ENCODE results near the gene STAT3.

DNA sequence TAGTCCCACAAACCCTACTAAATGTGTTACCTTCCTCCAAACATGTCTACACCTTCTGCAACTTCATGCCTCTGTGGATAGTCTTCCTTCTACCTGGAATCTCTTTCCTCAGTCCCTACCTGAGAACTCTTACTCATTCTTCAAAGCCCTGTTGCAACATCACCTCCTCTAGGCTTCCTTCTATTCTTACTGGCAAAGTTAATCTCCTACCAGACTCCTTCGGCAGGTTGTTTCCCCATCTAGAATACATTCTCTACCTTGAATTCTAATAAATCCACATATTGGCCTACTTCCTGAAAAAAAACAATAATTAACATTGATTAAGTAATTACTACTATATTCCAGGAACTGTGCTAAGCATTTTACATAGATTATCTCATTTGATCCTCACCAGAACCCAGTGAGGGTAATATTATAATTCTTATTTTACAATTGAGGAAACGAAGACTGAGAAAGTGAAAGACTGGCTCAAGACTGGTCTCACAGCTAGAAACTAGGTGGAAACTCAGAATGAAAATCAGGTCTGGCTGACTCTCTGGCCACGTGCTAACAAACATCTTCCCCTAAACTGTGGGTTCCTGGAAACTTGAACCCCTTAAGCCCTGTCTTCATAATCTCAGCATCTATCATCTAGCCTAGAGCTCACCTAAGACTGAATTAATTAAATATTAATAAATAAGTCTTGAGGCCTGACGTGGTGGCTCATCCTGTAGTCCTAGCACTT, 4.6 kb upstream of the STAT3 start:
- no peak for TF ChIP-seq YY1 (IDR thresholded peaks at IDR 0.05; ENCODE audit: low read depth)
- TF ChIP-seq TAF1 (IDR thresholded peaks at IDR 0.05; ENCODE audit: low read depth): no peak
- no peak for TF ChIP-seq EP300 (IDR thresholded peaks at IDR 0.05; ENCODE audit: borderline replicate concordance)
- TF ChIP-seq, protein P1, sequence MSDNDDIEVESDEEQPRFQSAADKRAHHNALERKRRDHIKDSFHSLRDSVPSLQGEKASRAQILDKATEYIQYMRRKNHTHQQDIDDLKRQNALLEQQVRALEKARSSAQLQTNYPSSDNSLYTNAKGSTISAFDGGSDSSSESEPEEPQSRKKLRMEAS (IDR thresholded peaks at IDR 0.05): no peak
- TF ChIP-seq FOXM1 (IDR thresholded peaks at IDR 0.05; ENCODE audit: borderline replicate concordance, low read depth): no peak
- TF ChIP-seq, protein P2, sequence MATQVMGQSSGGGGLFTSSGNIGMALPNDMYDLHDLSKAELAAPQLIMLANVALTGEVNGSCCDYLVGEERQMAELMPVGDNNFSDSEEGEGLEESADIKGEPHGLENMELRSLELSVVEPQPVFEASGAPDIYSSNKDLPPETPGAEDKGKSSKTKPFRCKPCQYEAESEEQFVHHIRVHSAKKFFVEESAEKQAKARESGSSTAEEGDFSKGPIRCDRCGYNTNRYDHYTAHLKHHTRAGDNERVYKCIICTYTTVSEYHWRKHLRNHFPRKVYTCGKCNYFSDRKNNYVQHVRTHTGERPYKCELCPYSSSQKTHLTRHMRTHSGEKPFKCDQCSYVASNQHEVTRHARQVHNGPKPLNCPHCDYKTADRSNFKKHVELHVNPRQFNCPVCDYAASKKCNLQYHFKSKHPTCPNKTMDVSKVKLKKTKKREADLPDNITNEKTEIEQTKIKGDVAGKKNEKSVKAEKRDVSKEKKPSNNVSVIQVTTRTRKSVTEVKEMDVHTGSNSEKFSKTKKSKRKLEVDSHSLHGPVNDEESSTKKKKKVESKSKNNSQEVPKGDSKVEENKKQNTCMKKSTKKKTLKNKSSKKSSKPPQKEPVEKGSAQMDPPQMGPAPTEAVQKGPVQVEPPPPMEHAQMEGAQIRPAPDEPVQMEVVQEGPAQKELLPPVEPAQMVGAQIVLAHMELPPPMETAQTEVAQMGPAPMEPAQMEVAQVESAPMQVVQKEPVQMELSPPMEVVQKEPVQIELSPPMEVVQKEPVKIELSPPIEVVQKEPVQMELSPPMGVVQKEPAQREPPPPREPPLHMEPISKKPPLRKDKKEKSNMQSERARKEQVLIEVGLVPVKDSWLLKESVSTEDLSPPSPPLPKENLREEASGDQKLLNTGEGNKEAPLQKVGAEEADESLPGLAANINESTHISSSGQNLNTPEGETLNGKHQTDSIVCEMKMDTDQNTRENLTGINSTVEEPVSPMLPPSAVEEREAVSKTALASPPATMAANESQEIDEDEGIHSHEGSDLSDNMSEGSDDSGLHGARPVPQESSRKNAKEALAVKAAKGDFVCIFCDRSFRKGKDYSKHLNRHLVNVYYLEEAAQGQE (IDR thresholded peaks at IDR 0.05; ENCODE audit: low read depth): no peak
- no peak for TF ChIP-seq CEBPB (IDR thresholded peaks at IDR 0.05)
- TF ChIP-seq EGR1 (IDR thresholded peaks at IDR 0.05): no peak
- TF ChIP-seq CREB1 (IDR thresholded peaks at IDR 0.05; ENCODE audit: low read depth): no peak
- TF ChIP-seq RAD21 (IDR thresholded peaks at IDR 0.05; ENCODE audit: low read depth): no peak
- TF ChIP-seq, protein P3, sequence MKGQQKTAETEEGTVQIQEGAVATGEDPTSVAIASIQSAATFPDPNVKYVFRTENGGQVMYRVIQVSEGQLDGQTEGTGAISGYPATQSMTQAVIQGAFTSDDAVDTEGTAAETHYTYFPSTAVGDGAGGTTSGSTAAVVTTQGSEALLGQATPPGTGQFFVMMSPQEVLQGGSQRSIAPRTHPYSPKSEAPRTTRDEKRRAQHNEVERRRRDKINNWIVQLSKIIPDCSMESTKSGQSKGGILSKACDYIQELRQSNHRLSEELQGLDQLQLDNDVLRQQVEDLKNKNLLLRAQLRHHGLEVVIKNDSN (IDR thresholded peaks at IDR 0.05): no peak
- no peak for TF ChIP-seq TCF12 (IDR thresholded peaks at IDR 0.05; ENCODE audit: low read depth)
- TF ChIP-seq ZBTB7A (IDR thresholded peaks at IDR 0.05; ENCODE audit: low read depth): no peak
- TF ChIP-seq NFIC (IDR thresholded peaks at IDR 0.05): no peak

Data from Ishikawa (cell line).